Lung (tissue), 12 donors: ENCODE results near the gene PDP2. TPM values are rescaled to one million over a fixed set of nuclear protein-coding genes. Genes with fewer than 3 reads are reported as not detected.

ENCODE experiments used
- ATAC-seq: fragments of 200-7000 bp; cut with Tn5 transposase; one replicate; pipeline ENCODE4 v1.9.1; 2020; ENCODE audit warnings: moderate number of reproducible peaks; ENCODE audit not compliant: insufficient read depth, low FRiP score
- DNase-seq, 3 donors: peaks; one replicate each; pipeline ENCODE4 v3.0.0-alpha.2; 2013 to 2017
- H3K27ac ChIP-seq, 2 donors: one replicate each; pipeline ENCODE4 v1.5.1; 2013; ENCODE audit warnings: mild to moderate bottlenecking in 2 of 2, moderate library complexity in 2 of 2, control low read depth in 1 of 2, inconsistent platforms in 1 of 2, low read depth in 1 of 2, low read length in 1 of 2
- H3K27me3 ChIP-seq, 3 donors: one replicate each; pipeline ENCODE4 v1.5.1; 2013; ENCODE audit warnings: low read length in 2 of 3; ENCODE audit not compliant: control insufficient read depth in 3 of 3, insufficient read depth in 3 of 3
- H3K36me3 ChIP-seq, 4 donors: one replicate each; pipeline ENCODE4 v1.5.1; 2013; ENCODE audit warnings: low read length in 4 of 4, mild to moderate bottlenecking in 1 of 4, moderate library complexity in 1 of 4; ENCODE audit not compliant: control insufficient read depth in 4 of 4, insufficient read depth in 4 of 4
- H3K4me1 ChIP-seq, 5 donors: one replicate each; pipeline ENCODE4 v1.5.1; 2013; ENCODE audit warnings: low read length in 5 of 5, mild to moderate bottlenecking in 2 of 5, moderate library complexity in 1 of 5; ENCODE audit not compliant: control insufficient read depth in 5 of 5, insufficient read depth in 5 of 5
- H3K4me3 ChIP-seq: one replicate; pipeline ENCODE4 v1.5.1; 2013; ENCODE audit warnings: mild to moderate bottlenecking, control low read depth, moderate library complexity
- H3K9ac ChIP-seq, 2 donors: one replicate each; pipeline ENCODE4 v1.5.1; 2013; ENCODE audit warnings: low read length in 2 of 2, control low read depth in 1 of 2; ENCODE audit not compliant: insufficient read depth in 1 of 2
- H3K9me3 ChIP-seq, 4 donors: one replicate each; pipeline ENCODE4 v1.5.1; 2013; ENCODE audit warnings: low read length in 3 of 4, mild to moderate bottlenecking in 1 of 4, moderate library complexity in 1 of 4; ENCODE audit not compliant: control insufficient read depth in 4 of 4, insufficient read depth in 3 of 4
- WGBS, 2 donors: extraction: QIAGEN DNeasy Blood & Tissue Kit; methylation state at CpG; one replicate each; pipeline ENCODE4 v1.1.7; 2013; 5-methylcytosine and 5-hydroxymethylcytosine counted together
- polyA plus RNA-seq, 2 donors: library from polyadenylated mRNA; stranded (reverse); fragments of 200-250 nt; gene quantifications; one replicate each; pipeline ENCODE4 v1.2.1, GENCODE V29; 2013
- total RNA-seq, 2 donors: library from RNA; depleted of rRNA in 1 of 2; stranded (reverse); fragments of >200 nt in 1 of 2; gene quantifications; one replicate each; pipeline ENCODE4 v1.2.1, GENCODE V29; 2014 to 2021
- TF ChIP-seq, protein P1 (sequence below): IDR thresholded peaks from 2 replicates; pipeline ENCODE4 v1.5.1; 2012; ENCODE audit warnings: mild to moderate bottlenecking; ENCODE audit errors: control extremely low read depth, extremely low read depth
- donor health status: control.
- donor health status: control.
- donor health status: Bipolar disorder and iron deficiency.
- donor health status: healthy.
- donor health status: DM: yes; HTN: yes; CAD: no.

The PDP2 gene
- total and polyA plus RNA-seq, 4 donors, result 4.5 to 23.0 (median 13.1) TPM

DNA sequence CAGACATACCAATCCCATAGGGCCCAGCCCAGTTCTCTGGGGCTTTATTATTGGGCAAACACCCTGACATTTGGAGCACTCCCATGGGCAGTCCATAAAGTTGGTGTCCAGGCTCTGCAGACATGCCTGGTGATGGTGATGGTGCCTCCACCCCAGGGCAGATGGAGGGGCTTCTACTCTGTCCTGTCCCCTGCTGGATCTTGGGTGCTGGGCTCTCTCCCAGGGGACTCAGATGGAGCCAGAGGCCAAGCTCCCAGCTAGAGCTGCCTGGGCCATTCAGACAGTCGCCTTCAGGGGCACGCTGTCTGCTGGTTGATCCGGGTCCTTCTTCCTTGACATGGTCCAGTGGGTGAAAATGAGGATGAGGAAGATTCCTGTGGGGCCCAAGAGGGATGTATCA lies 27.8 kb downstream of the PDP2 start:
- H3K9me3 ChIP-seq, result no peaks in the 10 kb centered on the region
- H3K9ac ChIP-seq, result no peak overlapping the region
- DNase-seq, result no peak
- TF ChIP-seq, protein P1, sequence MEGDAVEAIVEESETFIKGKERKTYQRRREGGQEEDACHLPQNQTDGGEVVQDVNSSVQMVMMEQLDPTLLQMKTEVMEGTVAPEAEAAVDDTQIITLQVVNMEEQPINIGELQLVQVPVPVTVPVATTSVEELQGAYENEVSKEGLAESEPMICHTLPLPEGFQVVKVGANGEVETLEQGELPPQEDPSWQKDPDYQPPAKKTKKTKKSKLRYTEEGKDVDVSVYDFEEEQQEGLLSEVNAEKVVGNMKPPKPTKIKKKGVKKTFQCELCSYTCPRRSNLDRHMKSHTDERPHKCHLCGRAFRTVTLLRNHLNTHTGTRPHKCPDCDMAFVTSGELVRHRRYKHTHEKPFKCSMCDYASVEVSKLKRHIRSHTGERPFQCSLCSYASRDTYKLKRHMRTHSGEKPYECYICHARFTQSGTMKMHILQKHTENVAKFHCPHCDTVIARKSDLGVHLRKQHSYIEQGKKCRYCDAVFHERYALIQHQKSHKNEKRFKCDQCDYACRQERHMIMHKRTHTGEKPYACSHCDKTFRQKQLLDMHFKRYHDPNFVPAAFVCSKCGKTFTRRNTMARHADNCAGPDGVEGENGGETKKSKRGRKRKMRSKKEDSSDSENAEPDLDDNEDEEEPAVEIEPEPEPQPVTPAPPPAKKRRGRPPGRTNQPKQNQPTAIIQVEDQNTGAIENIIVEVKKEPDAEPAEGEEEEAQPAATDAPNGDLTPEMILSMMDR, result no peak
- WGBS, 2 donors, result 90 to 92% methylated on average over 3 of the region's 3 CpGs
- no peaks in the 10 kb centered on the region for H3K27me3 ChIP-seq
- H3K27ac ChIP-seq, result no peak overlapping the region
- H3K36me3 ChIP-seq, result no peaks in the 10 kb centered on the region
- peaks cover 7 to 32% (median 21%) of the 10 kb centered on the region in 5 donors for H3K4me1 ChIP-seq
- H3K4me3 ChIP-seq, result no peak overlapping the region
- no peak for ATAC-seq

DNA sequence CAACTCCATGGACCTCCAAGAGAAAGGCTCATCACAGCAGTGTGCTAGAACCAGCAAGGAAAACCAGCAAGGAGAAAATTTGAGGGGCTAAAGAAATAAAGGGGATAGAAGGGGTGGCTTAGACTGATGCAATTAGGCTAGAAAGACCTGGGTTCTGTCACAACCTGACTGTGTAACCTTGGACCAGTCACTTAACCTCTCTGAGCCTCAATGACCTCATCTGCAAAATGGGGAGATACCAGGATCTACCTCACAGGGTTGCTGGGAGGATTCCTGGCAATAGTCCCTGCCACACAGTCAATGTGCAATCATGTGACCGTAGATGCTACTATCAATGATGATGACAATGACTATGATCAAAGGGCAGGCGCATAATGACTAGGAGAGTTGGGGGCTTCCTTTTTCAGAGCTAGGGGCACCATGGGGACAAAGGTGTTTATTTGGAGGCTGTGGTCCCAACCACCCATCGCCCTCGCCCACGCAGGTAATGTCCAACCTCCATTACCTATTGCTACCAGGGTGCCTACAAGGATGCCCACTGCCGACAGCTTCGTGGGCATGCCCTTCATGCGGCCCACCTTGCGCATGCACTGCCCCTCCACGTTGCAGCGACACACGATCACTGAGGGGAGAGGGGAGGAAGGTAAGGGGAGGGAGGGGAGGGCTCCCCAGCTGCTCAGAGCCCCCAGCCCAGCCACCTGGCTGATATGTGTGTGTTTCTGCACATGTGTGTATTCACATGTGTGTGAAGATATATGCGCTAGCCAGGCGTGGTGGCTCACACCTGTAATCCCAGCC lies 28.6 kb downstream of the PDP2 start:
- no peaks in the 10 kb centered on the region for H3K36me3 ChIP-seq
- H3K4me1 ChIP-seq, result peaks cover 5 to 24% (median 14%) of the 10 kb centered on the region in 5 donors
- no peak overlapping the region for H3K4me3 ChIP-seq
- H3K27ac ChIP-seq, result no peak overlapping the region
- ATAC-seq (no peak), DNase-seq (no peak)
- TF ChIP-seq, protein P1, result no peak
- H3K9ac ChIP-seq, result no peak overlapping the region
- 93 to 95% methylated on average over 14 of the region's 14 CpGs for WGBS, 2 donors
- H3K9me3 ChIP-seq, result no peaks in the 10 kb centered on the region
- H3K27me3 ChIP-seq, result no peaks in the 10 kb centered on the region

DNA sequence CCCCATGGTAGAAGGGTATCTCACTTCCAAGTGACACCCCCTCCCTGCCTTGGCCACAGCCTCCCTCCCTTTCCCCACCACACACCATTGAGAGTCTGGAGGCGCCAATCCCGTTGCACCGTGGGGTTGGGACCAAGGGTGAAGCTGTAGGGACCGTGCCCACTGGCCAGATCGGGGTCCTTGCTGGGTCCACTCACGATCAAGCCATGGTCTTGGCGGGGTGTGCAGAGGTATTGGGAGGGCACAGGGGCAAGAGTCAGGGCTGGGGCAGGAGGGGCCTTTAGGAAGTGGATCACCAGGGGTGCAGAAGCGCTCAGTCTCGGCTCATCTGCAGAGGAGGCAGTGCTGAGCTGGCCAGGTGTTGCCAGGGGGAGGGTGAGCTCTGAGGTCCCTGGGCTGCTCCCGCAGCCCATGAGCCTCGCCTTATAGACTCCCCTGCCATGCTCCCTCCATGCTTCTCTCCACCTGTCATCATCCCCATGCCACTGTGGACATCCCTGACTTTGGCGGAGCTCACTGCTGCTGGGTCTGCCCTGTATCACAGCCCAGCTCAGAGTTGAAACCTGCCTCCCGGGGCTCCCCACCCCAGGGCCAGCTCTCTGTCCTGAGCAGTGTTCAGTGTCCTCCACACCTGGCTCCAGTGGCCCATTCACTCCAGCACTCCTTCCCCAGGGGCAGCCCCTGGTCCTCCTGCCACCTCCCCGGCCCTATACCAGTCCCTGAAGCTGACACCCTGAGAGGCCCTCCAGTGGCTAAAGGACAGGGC lies 30.0 kb downstream of the PDP2 start:
- ATAC-seq (no peak), DNase-seq (no peak)
- peaks cover 2 to 10% (median 6%) of the 10 kb centered on the region in 5 donors for H3K4me1 ChIP-seq
- WGBS, 2 donors, result 89% methylated on average over 14 of the region's 14 CpGs
- H3K9me3 ChIP-seq, result no peaks in the 10 kb centered on the region
- H3K36me3 ChIP-seq, result no peaks in the 10 kb centered on the region
- no peak overlapping the region for H3K27ac ChIP-seq
- H3K9ac ChIP-seq, result no peak overlapping the region
- TF ChIP-seq, protein P1, result no peak
- no peaks in the 10 kb centered on the region for H3K27me3 ChIP-seq
- no peak overlapping the region for H3K4me3 ChIP-seq
